Measurements from ENCODE around the gene ZNF239. TPM values are rescaled to one million over a fixed set of nuclear protein-coding genes. Genes with fewer than 3 reads are reported as not detected.
A peak's percentile ranks its signal among the peaks of the same experiment; 100 is the strongest.

ZNF239 gene
- total RNA-seq (2014; rRNA removed; shearing (Covaris generic)) (6.2 and 6.3 TPM in 2 replicates), polyA plus RNA-seq (2016; fragmentation: Nextera tagmentation; extraction: Ambion mirVana) (5.7 and 6.8 TPM in 2 replicates)

- H3K4me2 ChIP-seq (ENCODE audit: unreplicated experiment): peak within 1 kb of the TSS; percentile 82
- 1 to 2% methylated on average over 61 to 74 of the region's 78 CpGs for WGBS, 2 experiments (ENCODE audit: low coverage in 1 of 2, low lambda C conversion rate in 2 of 2, missing lambda C conversion rate in 2 of 2)
- no peaks in the 10 kb centered on the region for H4K20me1 ChIP-seq (ENCODE audit: insufficient read depth)
- TF ChIP-seq EZH2phosphoT487 (IDR thresholded peaks at IDR 0.05; ENCODE audit: insufficient read depth, low read depth): no peak
- TF ChIP-seq EZH2 (IDR thresholded peaks at IDR 0.05; ENCODE audit: insufficient read depth, poor library complexity, severe bottlenecking): no peak
- no peaks in the 10 kb centered on the region for H3K9me3 ChIP-seq (ENCODE audit: low read depth)
- H3K79me2 ChIP-seq (ENCODE audit: insufficient read depth): no peaks in the 10 kb centered on the region
- no peaks in the 10 kb centered on the region for H3K9me2 ChIP-seq (ENCODE audit: insufficient read depth)
- peak within 1 kb of the TSS; percentile 71 for H3K4me3 ChIP-seq
- peak within 1 kb of the TSS; percentile 96 for H2AFZ ChIP-seq
- H3K36me3 ChIP-seq (ENCODE audit: low read depth): no peaks in the 10 kb centered on the region
- H3K9ac ChIP-seq: peak within 1 kb of the TSS; percentile 76
- H3K27ac ChIP-seq: peak within 1 kb of the TSS; percentile 55
- in situ Hi-C loops (cut with MboI): no loop called here
- no peaks in the 10 kb centered on the region for H3K27me3 ChIP-seq (replicated peaks; ENCODE audit: insufficient read depth)
- no peaks in the 10 kb centered on the region for H3F3A ChIP-seq (ENCODE audit: insufficient read depth)
- peak; percentile 93 for DNase-seq
- peaks cover 4% of the 10 kb centered on the region; the same call in 1 of the 2 replicates for H3K4me1 ChIP-seq (ENCODE audit: insufficient read depth)
These were observed at the start of gene ZNF239 for GRCh38 chr10:43574001-43574892. Gene ZNF239, minus strand, starts transcription at chr10:43574616. Its CDS starts 16,537 bp downstream, at chr10:43558079.

GRCh38 chr10:43623351-43623750 lies 48.9 kb upstream of the ZNF239 start:
- Histone ChIP-seq H3F3A (ENCODE audit: insufficient read depth) (no peaks in the 10 kb centered on the region), H3K4me3 (peak overlapping the region; percentile 47), H2AFZ (peak overlapping the region; percentile 59), H3K4me1 (ENCODE audit: insufficient read depth) (no peaks in the 10 kb centered on the region), H3K9me2 (ENCODE audit: insufficient read depth) (no peaks in the 10 kb centered on the region), H3K27ac (no peak overlapping the region), H3K79me2 (ENCODE audit: insufficient read depth) (no peaks in the 10 kb centered on the region), H3K4me2 (ENCODE audit: unreplicated experiment) (peak overlapping the region; percentile 49), H3K9me3 (ENCODE audit: low read depth) (no peaks in the 10 kb centered on the region), H3K9ac (no peak overlapping the region), H3K27me3 (replicated peaks; ENCODE audit: insufficient read depth) (no peaks in the 10 kb centered on the region), H4K20me1 (ENCODE audit: insufficient read depth) (no peaks in the 10 kb centered on the region), H3K36me3 (ENCODE audit: low read depth) (no peaks in the 10 kb centered on the region)
- in situ Hi-C loops (cut with MboI): no loop called here
- TF ChIP-seq EZH2phosphoT487 (IDR thresholded peaks at IDR 0.05; ENCODE audit: insufficient read depth, low read depth) (no peak), EZH2 (IDR thresholded peaks at IDR 0.05; ENCODE audit: insufficient read depth, poor library complexity, severe bottlenecking) (no peak)
- WGBS, 2 experiments (ENCODE audit: low coverage in 1 of 2, low lambda C conversion rate in 2 of 2, missing lambda C conversion rate in 2 of 2): 74% methylated on average over 3 of the region's 3 CpGs
- DNase-seq: peak; percentile 26

GRCh38 chr10:43622038-43622437 lies 47.6 kb upstream of the ZNF239 start:
- 53 to 63% methylated on average over 2 of the region's 2 CpGs for WGBS, 2 experiments (ENCODE audit: low coverage in 1 of 2, low lambda C conversion rate in 2 of 2, missing lambda C conversion rate in 2 of 2)
- Histone ChIP-seq H3K9me2 (ENCODE audit: insufficient read depth) (no peaks in the 10 kb centered on the region), H3K27me3 (replicated peaks; ENCODE audit: insufficient read depth) (no peaks in the 10 kb centered on the region), H3F3A (ENCODE audit: insufficient read depth) (no peaks in the 10 kb centered on the region), H3K9ac (no peak overlapping the region), H3K4me2 (ENCODE audit: unreplicated experiment) (no peak overlapping the region), H3K36me3 (ENCODE audit: low read depth) (no peaks in the 10 kb centered on the region; the same call in 1 of the 2 replicates), H3K9me3 (ENCODE audit: low read depth) (no peaks in the 10 kb centered on the region), H3K4me1 (ENCODE audit: insufficient read depth) (no peaks in the 10 kb centered on the region), H3K79me2 (ENCODE audit: insufficient read depth) (no peaks in the 10 kb centered on the region), H4K20me1 (ENCODE audit: insufficient read depth) (no peaks in the 10 kb centered on the region), H3K4me3 (no peak overlapping the region), H2AFZ (no peak overlapping the region), H3K27ac (no peak overlapping the region)
- in situ Hi-C loops (cut with MboI): no loop called here
- no peak for DNase-seq
- TF ChIP-seq EZH2phosphoT487 (IDR thresholded peaks at IDR 0.05; ENCODE audit: insufficient read depth, low read depth) (no peak), EZH2 (IDR thresholded peaks at IDR 0.05; ENCODE audit: insufficient read depth, poor library complexity, severe bottlenecking) (no peak)

- H3K9me2 ChIP-seq (ENCODE audit: insufficient read depth): no peaks in the 10 kb centered on the region
- no peaks in the 10 kb centered on the region for H3K4me1 ChIP-seq (ENCODE audit: insufficient read depth)
- no peak overlapping the region for H3K4me2 ChIP-seq (ENCODE audit: unreplicated experiment)
- no peak for DNase-seq
- H3K27ac ChIP-seq: no peak overlapping the region
- no peaks in the 10 kb centered on the region for H3K79me2 ChIP-seq (ENCODE audit: insufficient read depth)
- H2AFZ ChIP-seq: no peak overlapping the region
- 97 to 98% methylated on average over 2 of the region's 2 CpGs for WGBS, 2 experiments (ENCODE audit: low coverage in 1 of 2, low lambda C conversion rate in 2 of 2, missing lambda C conversion rate in 2 of 2)
- no peaks in the 10 kb centered on the region for H3K27me3 ChIP-seq (replicated peaks; ENCODE audit: insufficient read depth)
- H3K9me3 ChIP-seq (ENCODE audit: low read depth): no peaks in the 10 kb centered on the region
- H3K9ac ChIP-seq: no peak overlapping the region
- no peak for TF ChIP-seq EZH2 (IDR thresholded peaks at IDR 0.05; ENCODE audit: insufficient read depth, poor library complexity, severe bottlenecking)
- TF ChIP-seq EZH2phosphoT487 (IDR thresholded peaks at IDR 0.05; ENCODE audit: insufficient read depth, low read depth): no peak
- H4K20me1 ChIP-seq (ENCODE audit: insufficient read depth): no peaks in the 10 kb centered on the region
- peaks cover under 1% of the 10 kb centered on the region; the same call in 1 of the 2 replicates for H3F3A ChIP-seq (ENCODE audit: insufficient read depth)
- in situ Hi-C loops (cut with MboI): no loop called here
- H3K4me3 ChIP-seq: no peak overlapping the region
- peaks cover 24% of the 10 kb centered on the region for H3K36me3 ChIP-seq (ENCODE audit: low read depth)
These were observed 45.0 kb upstream of the ZNF239 start for GRCh38 chr10:43619368-43619767.

All from GM23248 (cell line).